Iris pigment epithelial cell (primary cell): Measurements from ENCODE around the gene RELB.

Experiments
- DNase-seq: peaks from one replicate; pipeline ENCODE4 v3.0.0-alpha.2; 2011; ENCODE audit warnings: low read depth

Gene RELB

GRCh38 chr19:45059258-45059965, 58.1 kb downstream of the RELB start:
- peak; percentile 82 for DNase-seq

GRCh38 chr19:45061965-45062364, 60.7 kb downstream of the RELB start:
- no peak for DNase-seq

- DNase-seq = no peak
These were observed 62.9 kb downstream of the RELB start for GRCh38 chr19:45063851-45064801.

- DNase-seq = no peak
These were observed 65.8 kb downstream of the RELB start for GRCh38 chr19:45066921-45067661.

- no peak for DNase-seq
These were observed 66.8 kb downstream of the RELB start for GRCh38 chr19:45068041-45068440.

GRCh38 chr19:45069056-45069455, 67.8 kb downstream of the RELB start:
- DNase-seq = peak; percentile 23

GRCh38 chr19:45070214-45070613, 69.0 kb downstream of the RELB start:
- DNase-seq = no peak

GRCh38 chr19:45070861-45071544, 69.7 kb downstream of the RELB start:
- no peak for DNase-seq

- DNase-seq = no peak
These were observed 70.3 kb downstream of the RELB start for GRCh38 chr19:45071545-45071938.

GRCh38 chr19:45071969-45072790, 70.9 kb downstream of the RELB start:
- DNase-seq = no peak

GRCh38 chr19:45074744-45075300, 73.6 kb downstream of the RELB start:
- no peak for DNase-seq

- peak; percentile 36 for DNase-seq
These were observed 74.2 kb downstream of the RELB start for GRCh38 chr19:45075301-45076028.

GRCh38 chr19:45076029-45076850, 75.0 kb downstream of the RELB start, which contains the start of gene ZNF296:
TSS of gene ZNF296 (minus strand) at chr19:45076478. CDS start at chr19:45076373, 105 bp downstream.
- DNase-seq = peak; percentile 22

- DNase-seq = no peak
These were observed 75.8 kb downstream of the RELB start for GRCh38 chr19:45076851-45077730.

- DNase-seq = no peak
These were observed 77.3 kb downstream of the RELB start for GRCh38 chr19:45078390-45079062.

- DNase-seq = peak; percentile 75
These were observed 78.0 kb downstream of the RELB start, which contains the start of gene GEMIN7 for GRCh38 chr19:45079063-45079910. TSS of gene GEMIN7 (plus strand) at chr19:45079260. CDS start at chr19:45090115, 10,855 bp downstream.
